HG03354 (cell line): ENCODE measurements around the gene ADGRL2.

ENCODE experiments used
- ATAC-seq: cut with Tn5 transposase; IDR thresholded peaks from one replicate; pipeline ENCODE4 v1.9.1; 2021; ENCODE audit warnings: mild to moderate bottlenecking; ENCODE audit not compliant: unreplicated experiment, poor library complexity, severe bottlenecking

Gene ADGRL2

DNA sequence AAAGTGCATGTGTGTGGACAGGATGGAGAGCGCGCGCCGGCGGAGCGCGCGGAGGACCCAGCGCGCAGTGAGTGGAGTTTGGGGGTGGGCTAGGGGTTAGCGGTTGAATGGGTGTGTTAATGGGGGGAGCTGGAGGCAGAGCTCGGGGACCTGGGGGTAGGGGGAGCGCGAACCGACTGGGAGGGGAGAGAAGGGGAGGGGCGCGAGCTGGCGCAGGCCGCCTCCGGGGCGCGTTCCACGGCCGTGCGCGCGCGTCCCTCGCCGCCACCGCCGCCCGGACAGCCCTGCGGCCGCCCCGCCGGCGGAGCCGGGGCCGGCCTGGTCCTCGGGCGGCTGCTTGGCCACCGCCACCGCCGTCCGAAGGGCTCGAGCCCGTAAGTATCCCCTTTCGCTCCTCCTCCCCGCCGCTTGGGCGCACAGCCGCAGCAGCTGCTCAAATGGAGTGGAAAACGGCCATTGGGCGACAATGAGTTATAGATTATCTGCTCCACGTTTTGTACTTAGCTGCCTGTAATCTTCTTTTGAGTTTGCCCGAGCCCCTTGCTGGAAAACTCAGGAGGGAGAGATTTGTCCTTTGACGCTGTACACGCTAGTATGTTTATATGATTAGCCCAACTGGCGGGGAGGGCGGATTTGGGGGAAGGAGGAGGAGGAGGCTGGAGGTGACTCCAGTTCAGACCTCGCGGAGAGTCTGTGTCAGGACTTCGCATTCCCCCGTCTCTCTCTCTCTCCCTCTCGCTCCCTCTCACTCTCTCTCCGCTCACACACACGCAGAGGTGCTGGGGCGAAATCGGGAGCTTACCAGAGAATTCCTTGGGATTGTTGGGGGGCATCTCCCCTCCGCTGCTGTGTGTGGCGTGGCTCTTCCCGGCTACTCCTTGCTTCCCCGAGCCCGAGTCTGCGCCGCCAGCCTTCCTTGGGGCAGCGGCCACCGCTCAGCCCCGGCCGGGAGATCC, at the start of gene ADGRL2:
ADGRL2 (plus strand) TSS at position 240 of the 956 bp plus-strand sequence. CDS start 36,051 bp downstream, outside the sequence.
- peak; percentile 69 for ATAC-seq

DNA sequence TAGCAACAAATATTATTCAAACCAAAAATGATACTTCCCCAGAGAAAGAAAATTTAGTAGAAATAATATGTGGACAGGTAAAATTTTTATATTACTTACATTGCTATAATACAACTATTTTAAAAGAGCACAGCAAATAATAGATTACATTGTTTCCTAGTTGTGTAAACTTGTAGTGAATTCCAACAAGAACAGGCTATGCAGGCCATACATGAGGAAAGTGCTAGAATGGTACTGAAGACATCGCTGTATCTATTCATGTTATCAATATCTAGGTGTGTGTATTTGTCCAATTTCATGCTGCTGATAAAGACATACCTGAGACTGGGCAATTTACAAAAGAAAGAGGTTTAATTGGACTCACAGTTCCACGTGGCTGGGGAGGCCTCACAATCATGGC, 47.9 kb upstream of the ADGRL2 start:
- ATAC-seq, result no peak

DNA sequence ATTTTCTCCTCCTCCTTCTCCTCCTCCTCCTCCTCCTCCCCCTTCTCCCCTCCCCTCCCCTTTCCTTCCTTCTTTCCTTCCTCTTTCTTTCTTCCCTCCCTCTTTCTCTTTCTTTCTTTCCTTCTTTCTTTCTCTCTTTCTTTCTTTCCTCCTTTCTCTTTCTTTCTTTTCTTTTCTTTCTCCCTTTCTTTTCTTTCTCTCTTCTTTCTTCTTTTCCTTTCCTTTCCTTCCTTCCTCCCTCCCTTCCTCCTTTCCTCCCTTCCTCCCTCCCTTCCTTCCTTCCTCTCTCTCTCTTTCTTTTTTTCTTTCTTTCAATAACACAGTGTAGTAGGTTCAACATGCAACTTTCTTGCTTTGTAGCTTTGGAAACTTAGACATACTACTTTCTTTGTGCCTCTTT, 46.3 kb upstream of the ADGRL2 start:
- no peak for ATAC-seq

DNA sequence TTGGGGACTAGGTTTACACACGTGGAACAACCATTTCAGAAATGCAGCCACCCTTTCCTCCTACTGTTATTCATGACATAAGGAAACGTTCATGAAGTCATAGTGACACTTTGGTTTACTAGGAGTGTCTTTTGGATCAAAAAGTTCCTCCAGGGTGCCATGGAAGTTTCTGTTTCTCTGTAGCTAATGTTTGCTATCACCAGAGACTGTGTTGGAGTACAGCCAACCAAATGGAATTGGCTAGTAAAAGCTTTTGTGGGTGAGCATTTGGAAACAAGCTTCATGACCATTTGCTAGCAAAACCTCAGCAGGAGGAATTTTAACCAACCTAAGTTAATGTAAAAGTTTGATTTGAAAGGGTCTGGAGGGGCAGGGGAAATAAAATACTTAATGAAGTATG, 43.9 kb upstream of the ADGRL2 start:
- ATAC-seq, result no peak

DNA sequence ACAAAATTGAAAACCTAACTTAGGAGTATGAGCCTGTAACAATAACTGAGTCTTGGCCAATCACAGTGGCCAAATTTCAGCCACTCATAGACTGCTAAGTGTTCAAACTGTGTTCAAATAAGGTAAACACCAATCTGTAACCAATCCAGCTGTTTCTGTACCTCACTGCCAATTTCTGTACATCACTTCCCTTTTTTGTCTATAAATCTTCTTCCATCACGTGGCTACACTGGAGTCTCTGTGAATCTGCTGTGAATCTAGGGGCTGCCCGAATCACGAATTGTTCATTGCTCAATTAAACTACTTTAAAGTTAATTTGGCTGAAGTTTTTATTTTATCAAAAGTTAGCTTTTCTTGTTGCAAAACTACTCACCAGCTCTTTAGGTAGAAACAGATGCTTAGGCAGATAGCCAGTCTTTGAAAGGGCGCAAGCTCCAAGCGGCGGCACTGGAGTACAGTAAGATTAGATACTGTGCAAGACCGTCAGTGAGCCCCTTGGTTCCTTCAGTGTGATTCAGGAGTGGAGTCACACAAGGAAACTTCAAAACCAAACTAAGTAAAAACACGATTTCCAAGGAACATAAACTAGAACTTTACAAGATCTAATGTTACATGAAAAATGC, 43.2 kb upstream of the ADGRL2 start:
- ATAC-seq, result no peak

DNA sequence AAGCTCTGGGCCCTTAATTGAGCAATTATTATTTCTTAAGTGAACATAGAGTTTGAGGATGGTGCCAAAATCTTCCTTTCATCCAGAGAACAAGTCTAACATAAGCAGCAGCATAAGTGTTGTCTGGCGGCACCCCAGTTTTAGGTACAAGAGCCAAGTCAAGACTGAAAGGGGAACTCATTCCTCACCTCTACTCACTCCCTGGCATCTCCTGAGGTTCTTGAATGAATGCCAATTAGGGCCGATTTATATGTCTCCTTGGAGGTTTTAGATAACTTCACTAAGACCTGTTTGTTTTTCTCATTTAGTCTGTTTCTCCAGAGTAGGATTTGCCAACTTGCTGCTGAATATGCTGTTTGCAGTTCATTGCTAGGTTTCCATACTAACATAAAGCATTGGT, 42.6 kb upstream of the ADGRL2 start:
- ATAC-seq, result no peak

- ATAC-seq, result no peak
Observed at GRCh38 chr1:81760477-81761097, 40.1 kb upstream of the ADGRL2 start.

DNA sequence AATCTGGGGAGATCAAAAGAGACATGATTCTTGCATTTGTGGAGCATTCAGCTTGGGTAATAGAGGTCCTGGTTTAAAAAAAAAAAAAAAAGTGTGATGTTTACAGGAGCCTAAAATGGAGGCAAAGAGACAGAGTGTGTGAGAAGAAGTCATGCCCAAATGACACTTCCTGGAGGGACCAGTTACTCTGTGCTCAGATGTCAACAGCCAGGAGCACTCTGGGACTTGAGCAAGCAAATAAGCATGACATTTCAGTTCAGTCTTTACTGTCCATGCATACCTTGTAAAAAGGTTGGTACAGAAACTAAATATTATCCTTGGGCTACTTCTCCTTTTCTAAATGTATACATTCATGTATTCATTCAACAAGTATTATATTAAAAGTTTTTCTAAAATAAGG, 25.2 kb upstream of the ADGRL2 start:
- no peak for ATAC-seq

DNA sequence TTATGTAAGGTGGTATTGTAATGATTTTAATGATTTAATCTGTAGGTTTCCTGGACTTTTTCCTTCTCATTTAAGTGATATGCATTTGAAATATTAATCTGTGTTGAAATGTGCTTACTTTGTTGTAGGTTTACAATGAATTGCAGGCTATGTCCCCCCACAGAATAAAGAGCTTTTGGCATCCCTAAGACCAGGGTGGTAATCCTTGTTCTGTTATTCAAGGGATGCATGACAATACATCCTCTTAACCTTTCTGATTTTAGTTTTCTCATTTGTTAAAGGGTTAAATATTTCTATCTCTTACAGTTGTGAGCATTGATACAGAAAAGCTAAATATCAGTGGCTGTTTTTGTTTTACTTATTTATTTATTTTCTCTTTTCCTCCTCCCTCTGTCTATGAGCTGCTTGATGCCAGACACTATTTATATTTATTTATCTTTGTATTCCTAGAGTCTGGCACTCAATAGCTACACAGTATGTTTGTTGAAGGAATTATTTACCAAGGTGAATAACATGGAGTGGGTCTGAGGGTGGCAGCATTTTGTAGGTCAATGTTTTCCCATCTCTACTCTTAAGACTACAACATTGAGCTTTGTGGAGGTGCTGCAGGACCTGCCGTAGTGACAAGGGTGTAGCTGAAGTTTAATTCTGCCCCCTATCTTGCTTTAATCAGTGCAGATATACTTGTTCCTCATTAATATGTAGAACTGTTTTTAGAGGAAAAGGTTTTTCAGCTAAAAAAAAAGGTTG, 19.9 kb upstream of the ADGRL2 start:
- ATAC-seq, result no peak

DNA sequence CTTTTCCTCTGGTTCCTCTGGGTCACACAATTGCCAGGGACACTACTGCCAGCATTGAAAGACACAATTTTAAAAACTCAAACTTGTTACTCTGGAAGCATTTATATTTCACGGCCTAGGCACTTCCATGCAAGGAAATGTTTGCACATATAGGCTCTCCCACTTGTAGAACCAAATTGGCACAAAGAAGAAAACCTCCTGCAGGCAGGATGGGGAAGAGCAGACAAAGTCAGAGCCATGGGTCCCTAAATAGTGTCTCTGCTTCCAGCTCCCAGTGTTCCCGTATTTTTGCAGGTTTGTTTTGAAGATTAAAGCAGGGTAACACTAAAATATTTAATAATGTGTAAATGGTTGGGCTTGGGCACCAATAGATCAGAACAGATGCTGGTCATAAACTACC, 19.0 kb upstream of the ADGRL2 start:
- no peak for ATAC-seq

DNA sequence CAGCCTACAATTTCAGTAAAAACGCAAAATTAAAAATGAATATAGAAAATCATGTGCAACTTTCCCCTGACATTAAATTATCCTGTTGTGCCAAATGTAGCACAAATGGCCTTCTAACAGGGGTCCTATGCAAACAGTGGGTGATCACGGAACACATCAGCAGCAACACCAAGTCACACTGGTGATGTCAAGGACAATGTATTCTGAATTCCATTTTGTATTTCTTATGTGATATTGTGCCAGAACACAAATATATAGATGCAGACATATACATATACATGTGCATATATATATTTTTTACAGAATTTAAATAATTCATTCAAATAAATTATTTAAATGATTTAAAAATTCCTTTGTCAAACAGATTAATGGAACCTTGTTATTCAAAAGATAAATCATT, 8.6 kb upstream of the ADGRL2 start:
- no peak for ATAC-seq

- ATAC-seq, result no peak
Observed at GRCh38 chr1:81797701-81798100, 3.0 kb upstream of the ADGRL2 start.

DNA sequence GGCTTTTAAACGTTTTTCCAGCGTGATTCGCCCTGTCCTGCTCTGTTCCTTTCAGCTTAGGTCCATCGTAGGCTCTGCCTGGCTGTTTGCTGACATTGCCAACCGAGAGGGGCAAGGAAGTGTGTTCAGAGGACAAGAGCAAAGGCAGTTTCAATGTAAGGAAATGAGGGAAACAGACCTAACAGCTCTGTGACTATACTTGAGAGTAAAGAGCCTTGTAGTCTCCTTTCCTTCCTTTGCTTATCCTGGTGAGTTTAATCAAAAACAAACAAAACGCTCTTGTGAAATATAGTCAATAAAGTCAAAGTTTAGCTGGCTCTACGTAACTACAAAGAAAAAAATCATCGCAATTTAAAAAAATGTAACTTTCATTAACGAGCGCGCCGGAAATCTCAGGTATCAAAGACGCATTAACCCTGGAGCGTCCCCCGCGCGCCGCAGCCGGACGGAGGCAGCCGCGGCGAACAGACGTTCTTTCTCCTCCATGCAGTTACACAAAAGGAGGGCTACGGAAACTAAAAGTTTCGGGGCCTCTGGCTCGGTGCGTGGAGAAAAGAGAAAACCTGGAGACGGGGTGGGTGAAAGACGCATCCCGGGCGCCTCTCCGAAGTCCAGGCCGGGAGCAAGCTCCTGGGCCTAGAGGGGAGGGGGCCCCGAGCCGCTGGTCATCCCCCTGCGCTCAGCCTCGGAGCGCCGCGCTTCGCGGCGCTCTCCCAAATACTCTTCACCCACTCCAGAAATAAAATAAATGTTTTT, 617 bp upstream of the ADGRL2 start:
- ATAC-seq, result no peak

GRCh38 chr1:81801651-81802456, 1.1 kb downstream of the ADGRL2 start:
- ATAC-seq, result no peak

DNA sequence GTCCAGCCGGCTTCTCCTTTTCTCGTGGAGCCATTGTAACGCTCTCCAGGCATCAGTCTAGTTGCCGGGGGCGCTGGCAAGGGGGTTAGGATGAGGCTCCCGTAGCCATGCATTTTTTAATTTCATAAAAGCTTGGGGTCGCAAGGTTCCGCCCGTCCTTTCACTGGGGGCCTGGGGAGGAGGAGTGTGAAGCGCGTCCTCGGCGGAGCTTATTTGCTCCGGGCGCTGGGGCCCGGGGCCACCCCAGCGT, 1.6 kb downstream of the ADGRL2 start:
- ATAC-seq, result no peak

DNA sequence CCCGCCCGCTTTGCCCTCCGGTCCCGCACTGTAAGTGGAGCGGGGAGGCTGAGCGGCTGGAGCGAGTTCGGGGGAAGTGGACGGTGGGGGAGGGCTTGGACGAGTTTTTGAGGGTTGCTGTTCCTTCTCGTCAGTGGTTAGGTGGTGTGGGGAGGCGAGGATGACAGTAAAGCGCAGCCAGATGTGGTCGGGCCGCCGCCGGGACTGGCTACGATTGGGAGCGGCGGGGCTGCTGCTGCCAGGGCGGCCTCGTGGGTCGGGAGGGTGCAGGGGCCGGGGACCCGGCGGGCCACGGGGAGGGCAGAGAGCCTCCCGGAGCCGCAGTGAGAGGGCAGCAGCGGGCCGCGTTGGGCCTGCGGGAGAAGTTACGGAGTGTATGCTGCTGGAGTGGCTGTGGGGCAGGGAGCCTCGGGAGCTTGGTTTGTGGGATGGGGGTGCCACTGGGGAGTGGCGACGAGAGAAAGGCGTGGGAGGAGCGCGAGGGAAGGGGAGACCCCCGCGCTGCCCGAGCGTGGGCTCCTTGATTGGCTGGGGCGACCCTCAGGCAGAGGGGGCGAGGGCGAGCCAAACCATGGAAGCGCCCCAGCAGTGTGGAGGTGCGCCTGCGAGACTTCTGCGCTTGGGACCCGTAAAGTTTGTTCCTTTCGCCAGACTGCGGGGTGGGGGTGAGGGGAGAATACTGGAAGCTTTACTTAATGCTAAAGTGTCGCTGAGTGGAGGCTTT, 2.1 kb downstream of the ADGRL2 start:
- no peak for ATAC-seq

DNA sequence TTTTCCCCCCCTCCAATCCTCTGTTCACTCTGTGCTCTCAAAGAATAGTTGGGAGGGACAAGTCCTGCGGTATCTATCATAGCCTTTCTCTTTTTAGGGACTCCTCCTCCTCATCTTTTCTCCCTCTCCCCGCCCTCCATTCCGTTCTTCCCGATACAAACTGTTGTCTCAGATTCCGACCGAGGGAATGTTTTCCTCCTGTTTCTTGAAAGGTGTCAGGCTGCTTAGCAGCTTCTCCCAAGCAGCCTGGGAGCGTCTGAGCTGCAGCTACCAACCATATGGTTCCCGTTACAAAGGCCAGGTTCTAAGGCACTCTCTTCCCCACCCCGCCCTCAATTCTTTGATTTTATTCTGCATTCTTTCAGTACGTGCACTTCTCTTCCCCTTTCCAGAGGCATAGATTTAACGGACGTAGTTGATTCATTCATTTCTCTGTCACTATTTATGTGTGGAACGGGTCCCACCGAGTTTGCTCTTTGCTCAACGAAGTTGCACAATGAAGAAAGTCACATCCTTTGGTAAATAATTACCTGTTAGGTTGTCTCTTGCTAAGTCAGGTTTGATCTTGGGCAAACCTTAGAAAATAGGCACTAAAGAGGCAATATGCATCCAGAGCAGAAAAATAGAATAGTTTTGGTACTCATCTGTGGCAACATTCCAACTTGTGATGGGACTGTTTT, 2.8 kb downstream of the ADGRL2 start:
- no peak for ATAC-seq

GRCh38 chr1:81804312-81804711, 3.6 kb downstream of the ADGRL2 start:
- no peak for ATAC-seq
